DMS79 (cell line): ENCODE measurements around the gene PLA2G12B.
"Not testable (repeated sequence)": the region's sequence is repeated elsewhere in the genome, so short reads cannot be mapped to it uniquely, and the experiment has no call there.

Experiments used
- DNase-seq: peaks from one replicate; lab custom pipeline; 2025; lab: John Stamatoyannopoulos, UW

PLA2G12B gene, protein sequence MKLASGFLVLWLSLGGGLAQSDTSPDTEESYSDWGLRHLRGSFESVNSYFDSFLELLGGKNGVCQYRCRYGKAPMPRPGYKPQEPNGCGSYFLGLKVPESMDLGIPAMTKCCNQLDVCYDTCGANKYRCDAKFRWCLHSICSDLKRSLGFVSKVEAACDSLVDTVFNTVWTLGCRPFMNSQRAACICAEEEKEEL

DNA sequence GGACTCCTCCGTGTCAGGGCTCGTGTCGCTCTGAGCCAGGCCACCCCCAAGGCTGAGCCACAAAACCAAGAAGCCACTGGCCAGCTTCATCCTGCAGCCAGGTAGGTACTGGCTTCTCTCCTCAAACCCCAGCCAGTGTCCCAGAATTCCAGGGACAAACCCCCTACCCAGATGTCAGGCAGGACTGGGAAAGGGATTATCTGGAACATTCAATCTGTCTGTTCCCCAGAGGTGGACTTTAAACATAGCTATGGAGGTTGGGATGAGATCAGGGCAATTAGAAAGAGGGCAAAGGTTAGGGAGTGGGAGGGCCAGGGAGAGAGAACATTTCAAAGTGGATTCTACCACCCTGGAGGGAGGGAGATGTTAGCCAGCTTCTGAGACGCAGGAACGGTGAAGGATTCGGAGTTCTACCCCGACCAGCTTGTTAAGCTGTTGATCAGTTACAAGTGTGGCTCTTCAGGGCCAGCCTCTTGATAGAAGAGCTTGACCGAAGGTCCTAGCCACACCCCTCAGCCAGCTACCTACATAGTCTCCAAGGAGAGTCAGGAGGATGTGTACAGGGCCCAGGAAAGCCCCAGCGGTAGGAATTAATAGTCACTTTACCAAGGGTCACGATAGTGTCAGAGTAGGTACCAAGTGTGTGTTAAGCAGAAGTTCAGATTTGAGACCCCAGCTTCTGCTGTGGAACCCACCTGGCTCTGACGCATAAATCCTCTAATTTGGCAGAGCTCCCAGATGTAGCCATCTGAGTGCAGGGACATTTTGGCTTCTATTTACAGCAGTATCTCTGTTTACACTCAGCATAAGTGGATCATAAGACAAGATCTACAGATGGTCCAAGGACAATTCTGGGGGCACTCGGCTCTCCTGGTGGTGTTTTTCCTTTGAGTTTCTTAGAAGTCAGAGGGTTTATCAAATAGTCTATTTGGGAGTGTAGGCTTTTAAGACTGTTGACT is at the start of gene PLA2G12B:
Gene PLA2G12B, minus strand, starts transcription at position 211 of the 959 bp plus-strand sequence. Its CDS starts 121 bp downstream, at position 90.
- DNase-seq, result peak; percentile 86

DNA sequence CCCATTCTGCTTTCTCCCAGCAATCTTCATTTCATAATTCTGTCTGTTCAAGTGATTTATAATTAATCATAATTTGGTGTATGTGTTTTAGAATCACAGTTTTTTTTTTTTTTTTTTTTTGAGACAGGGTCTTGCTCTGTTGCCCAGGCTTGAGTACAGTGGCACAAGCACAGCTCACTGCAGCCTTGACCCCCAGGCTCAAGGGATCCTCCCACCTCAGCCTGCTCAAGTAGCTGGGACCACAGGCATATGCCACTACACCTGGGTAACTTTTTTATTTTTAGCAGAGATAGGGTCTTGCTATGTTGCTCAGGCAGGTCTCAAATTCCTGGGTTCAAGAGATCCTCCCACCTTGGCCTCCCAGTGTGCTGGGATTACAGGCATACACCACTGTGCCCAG is 49.2 kb upstream of the PLA2G12B start:
- DNase-seq, result no peak

DNA sequence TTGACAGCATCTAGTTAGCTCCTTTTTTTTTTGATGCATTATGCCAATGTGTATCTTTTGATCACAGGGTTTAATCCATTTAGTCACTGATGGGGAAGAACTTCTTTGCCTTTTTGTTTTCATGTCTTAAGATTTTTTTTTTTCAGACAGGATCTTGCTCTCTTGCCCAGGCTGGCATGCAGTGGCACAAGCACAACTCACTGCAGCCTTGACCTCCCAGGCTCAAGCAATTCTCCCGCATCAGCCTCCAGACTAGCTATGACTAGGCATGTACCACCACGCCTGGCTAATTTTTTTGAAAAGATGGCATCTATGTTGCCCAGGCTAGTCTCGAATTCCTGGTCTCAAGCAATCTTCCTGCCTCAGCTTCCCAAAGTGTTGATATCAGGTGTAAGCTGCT is 46.4 kb upstream of the PLA2G12B start:
- DNase-seq, result no peak

DNA sequence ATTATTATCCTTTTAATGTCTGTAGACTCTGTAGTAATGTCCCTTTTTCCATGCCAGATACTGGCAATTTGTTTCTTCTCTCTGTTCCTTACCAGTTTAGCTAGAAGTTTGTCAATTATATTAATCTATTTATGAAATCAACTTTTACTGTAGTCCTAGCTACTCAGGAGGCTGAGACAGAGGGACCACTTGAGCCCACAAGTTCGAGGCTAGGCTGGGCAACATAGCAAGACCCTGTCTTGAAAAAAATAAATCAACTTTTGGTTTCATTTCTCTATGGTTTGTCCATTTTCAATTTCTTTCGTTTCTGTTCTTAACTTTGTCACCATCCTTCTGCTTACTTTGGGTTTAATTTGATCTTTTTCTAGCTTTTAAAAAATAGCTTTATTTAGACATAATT is 42.5 kb upstream of the PLA2G12B start:
- no peak for DNase-seq

DNA sequence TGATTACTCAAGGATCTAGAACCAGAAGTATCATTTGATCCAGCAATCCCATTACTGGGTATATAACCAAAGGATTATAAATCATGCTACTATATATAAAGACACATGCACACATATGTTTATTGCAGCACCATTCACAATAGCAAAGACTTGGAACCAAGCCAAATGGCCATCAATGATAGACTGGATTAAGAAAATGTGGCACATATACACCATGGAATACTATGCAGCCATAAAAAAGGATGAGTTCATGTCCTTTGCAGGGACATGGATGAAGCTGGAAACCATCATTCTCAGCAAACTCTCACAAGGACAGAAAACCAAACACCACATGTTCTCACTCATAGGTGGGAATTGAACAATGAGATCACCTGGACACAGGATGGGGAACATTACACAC is 40.9 kb upstream of the PLA2G12B start:
- DNase-seq, result not testable (repeated sequence)

DNA sequence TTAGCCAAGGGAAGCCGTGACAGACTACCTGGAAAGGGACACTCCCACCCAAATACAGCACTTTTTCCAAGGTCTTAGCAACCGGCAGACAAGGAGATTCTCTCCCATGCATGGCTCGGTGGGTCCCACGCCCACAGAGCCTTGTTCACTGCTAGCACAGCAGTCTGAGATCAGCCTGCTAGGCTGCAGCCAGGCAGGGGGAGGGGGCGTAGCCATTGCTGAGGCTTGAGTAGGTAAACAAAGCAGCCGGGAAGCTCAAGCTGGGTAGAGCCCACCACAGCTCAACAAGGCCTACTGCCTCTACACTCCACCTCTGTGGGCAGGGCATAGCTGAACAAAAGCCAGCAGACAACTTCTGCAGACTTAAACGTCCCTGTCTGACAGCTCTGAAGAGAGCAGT is 35.2 kb upstream of the PLA2G12B start:
- not testable (repeated sequence) for DNase-seq

DNA sequence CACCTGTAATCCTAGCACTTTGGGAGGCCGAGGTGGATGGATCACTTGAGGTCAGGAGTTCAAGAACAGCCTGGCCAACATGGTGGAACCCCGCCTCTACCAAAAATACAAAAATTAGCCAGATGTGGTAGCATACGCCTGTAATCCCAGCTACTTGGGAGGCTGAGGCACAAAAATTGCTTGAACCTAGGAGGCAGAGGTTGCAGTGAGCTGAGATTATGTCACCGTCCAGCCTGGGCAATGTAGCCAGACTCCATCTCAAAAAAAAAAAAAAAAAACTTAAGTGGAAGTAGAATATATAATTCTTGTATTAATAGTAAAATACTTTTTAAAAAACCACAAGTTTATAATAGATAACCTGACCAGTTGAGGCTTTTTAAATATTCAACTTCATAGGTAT is 30.0 kb upstream of the PLA2G12B start:
- not testable (repeated sequence) for DNase-seq

DNA sequence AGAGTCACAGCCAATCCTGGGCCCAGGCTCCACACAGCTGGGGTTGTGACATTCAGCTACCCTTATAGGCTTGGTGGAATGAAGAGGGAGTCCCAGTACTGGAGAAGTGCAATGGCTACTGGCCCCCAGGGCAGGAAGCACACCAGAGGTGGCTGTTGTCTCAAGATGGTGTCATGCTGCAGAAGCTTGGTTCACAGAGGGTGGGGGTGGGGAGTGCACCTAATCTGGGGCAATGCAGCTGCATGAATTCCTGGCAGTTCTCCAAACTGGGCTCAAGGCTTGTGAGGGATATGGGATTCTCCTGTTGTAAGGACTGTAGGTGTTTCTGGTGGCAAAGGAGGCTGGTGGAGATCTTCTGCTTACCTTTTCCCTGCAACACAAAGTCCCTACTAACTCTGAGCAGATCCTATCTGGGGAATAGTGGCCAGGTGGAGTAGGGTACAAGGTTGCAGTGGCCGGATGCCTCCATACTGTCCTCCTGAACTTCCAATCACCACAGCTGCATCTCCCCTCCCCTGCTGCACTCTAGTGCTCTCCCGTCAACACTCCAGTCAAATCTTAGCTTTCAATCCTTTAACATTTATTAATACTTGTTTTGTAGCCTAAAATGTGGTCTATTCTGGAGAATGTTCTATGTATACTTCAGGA is 27.4 kb upstream of the PLA2G12B start:
- no peak for DNase-seq

DNA sequence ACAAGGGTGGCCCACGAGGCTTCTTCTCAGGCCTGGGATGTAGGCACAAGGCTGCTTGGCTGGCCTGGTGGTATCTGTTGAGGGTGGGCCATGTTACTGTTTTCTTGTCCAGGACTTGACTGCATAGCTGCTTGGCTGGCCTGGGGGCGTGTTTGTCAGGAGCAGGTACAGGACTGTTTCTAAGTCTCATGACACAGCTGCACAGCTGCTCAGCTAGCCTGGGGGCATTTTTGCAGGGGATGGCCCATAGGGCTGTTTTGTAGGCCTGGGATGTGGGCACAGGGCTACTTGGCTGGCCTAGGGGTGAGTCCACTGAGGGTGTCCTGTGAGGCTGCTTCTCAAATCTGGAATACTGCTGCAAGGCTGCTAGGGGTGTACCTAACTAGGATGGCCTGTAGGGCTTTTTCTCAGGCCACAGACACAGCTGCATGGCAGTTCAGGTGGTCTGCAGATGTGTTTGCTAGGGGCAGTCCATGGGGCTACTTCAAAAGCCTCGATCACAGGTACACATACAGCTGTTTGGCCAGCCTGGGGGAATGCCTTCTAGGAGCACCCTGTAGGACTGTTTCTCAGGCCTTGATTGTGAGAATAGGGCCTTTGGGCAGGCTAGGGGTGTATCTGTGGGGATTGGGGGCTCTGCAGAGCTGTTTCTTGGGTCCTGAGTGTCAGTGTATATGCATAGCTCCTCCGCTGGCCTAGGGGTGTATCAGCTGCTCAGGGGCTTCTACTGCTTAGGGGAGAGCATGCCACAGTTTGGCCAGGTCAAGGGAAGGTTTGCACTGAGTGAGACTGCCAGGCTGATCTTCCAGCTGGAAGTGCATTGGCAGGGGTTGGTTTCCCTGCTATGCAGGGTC is 26.6 kb upstream of the PLA2G12B start:
- DNase-seq, result no peak

DNA sequence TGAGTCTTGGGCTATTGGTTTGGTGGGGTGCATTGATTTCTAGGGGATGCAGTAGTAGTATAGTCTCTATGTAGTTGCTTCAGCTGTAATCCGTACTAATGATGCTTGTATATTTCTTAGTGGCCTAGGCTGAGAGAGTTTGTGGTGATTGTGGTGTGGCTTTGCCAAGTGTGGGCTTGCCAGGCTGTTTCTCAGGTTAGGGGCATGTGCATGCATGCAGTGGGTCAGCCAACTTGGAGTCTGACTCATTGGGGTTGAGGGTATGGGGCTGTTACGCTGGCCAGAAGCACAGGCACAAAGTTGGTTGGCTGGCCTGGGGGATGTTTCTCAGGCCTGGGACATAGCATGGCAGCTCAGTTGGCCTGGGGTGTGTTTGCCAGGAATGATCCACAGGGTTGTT is 25.7 kb upstream of the PLA2G12B start:
- no peak for DNase-seq

DNA sequence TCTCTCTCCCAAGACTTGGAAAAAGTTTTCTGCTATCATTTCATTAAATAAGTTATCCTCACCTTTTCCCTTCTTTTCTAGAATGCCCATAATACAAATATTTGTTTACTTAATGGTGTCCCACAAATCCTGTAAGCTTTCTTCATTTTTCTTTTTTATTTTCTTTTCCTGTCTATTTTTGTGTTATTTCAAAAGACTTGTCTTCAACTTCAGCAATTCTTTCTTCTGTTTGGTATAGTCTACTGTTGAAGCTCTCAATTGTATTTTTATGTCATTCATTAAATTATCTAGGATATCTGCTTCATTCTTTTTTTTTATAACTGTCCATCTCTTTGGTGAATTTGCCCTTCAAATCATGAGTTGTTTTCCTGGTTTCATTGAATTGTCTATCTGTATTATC is 25.1 kb upstream of the PLA2G12B start:
- DNase-seq, result no peak

DNA sequence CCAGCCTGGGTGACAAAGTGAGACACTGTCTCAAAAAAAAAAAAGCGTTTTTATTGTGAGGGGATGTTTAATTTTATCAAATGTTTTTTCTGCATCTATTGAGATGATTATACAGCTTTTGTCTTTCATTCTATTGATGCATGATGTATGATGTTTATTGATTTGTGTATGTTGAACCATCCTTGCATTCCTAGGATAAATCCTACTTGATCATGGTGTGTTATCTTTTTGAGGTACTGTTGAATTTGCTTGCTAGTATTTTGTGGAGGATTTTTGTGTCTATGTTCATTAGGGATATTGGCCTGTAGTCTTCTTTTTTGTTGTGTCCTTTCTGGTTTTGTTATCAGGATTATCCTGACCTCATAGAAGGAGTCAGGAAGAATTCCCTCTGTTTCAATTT is 22.3 kb upstream of the PLA2G12B start:
- no peak for DNase-seq

DNA sequence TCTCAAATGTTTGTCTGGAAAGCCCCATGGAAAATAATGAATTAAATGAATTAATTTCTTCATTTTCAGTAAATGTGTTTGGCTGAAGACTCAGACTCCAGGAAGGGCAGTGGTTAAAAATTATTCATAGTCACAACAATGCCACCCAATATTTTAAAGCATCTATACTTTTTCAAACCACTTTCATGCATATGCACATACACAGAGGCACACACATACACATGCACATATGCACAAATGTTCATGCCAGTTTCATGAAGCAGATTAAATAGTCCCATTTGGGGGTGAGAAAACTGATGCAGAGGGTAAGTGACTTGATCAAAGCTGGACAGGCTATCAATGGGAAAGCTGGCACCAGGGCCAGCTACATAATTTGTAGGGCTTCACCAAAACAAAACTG is 1.4 kb upstream of the PLA2G12B start:
- no peak for DNase-seq

DNA sequence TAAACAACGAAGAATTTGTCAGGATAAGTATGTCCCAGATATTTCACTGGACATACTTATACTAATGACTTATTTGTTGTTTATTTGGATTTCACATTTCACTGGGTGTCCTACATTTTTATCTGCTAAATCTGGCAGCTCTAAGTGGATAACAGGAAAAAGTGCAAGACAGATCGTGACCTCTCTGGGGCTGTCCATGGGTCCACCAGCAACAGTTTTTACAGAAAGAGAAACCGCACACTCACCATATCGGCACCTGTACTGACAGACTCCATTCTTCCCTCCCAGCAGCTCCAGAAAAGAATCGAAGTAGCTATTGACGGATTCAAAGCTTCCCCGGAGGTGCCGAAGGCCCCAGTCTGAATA is 393 bp downstream of the PLA2G12B start:
- DNase-seq, result no peak

DNA sequence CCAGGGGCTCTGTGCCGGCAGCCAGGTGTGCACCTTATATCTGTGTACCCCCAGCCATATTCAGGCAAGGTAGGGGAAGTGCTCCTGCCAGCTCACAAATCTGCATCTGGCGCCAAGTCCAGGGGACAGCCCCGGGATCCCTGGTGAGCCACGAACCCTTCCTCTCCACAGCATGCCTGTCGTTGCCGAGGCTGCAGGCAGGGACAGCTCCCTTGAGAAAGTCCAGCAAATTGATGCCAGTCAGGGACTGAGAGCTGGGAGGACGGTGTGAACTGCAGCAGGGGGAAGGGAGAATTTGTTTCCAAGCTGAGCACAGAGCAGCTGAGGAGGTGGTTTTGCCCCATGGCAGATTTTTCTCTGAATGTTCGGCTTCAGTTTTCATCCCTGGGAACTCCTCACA is 919 bp downstream of the PLA2G12B start:
- DNase-seq, result no peak

DNA sequence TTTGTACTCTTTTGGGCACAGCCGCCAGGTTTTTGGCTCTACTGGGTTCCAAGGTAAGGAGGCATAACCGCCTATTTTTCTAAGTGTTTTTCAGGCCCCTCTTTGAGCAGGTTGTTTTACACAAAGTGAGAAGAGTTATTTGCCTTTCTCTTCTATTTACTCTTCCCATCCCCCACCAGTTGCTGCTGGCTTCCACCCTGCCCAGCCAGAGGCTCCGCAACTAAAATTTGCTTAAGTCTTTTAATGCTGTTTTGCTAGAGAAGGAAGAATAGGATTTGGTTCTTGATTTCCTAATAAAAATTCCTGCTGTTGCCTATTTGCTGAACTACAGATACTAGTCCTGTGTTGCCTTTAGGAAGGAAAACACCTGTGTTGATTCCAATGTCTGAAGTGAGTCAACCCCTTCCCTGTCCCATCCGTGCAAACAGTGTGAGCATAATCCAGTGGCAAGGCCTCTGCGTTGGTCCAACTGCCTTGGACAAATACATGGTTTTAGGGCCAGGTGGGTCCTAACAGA is 1.9 kb downstream of the PLA2G12B start:
- DNase-seq, result no peak

DNA sequence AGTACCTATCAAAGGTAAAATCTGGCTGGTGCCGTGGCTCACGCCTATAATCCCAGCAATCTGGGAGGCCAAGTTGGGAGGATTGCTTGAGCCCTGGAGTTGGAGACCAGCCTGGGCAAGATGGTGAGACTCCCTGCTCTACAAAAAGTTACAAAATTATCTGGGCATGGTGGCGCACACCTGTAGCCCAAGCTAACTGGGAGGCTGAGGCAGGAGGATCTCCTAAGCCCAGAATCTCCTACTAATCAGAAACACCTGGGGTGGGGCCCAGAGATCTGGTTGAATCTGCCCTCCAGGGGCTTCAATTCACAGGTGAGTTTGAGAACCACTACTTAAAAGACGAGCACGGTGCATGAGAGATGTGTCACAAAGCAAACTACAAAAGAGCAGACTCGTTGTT is 2.4 kb downstream of the PLA2G12B start:
- no peak for DNase-seq

DNA sequence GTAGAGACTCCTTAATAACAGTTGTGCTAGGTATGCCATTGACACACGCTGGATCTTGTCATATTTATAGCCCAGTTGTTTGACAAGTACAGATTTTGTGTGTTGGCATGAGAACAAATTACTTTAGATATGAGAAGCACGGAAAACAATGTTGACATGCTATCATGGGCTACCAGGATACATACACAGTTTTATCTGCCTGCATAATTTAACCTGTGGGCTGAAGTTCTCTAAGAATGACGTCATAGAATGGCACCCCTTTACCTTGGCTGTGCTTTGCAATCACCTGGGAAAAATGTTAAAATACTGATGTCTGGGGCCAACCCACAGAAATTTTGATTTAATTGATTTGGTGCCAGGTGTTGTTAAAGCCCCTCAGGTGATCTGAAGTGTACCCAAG is 2.8 kb downstream of the PLA2G12B start:
- DNase-seq, result no peak

DNA sequence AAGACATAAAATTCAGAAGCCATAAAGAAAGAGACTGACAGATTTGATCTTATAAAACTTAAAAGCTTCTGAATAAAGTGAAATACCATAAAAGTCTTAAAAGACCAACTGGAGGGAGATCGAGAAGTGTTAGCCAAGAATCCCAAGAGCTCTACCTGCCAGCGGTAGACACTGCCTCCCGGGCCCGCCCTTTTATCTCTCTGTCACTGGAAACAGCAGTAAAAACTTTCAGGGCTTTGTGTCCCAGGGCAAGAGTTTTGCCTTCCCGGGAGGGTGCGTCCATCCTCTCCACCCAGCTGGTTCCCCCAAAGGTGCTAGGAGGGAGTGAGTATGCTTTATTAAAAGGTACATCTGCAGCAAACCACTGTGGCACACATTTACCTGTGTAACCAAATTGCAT is 5.8 kb downstream of the PLA2G12B start:
- DNase-seq, result no peak

DNA sequence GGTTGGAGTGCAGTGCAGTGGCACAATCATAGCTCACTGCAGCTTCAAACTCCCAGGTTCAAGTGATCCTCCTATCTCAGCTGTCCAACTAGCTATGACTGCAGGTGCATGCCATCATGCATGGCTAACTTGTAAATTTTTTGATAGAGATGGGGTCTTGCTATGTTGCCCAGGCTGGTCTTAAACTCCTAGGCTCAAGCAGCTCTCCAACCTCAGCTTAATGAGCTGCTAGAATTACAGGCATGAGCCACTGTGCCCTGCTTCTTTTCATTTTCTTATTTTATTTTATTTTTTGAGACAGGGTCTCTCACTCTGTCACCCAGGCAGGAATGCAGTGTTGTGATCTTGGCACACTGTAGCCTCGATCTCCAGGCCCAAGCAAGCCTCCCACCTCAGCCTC is 7.6 kb downstream of the PLA2G12B start:
- DNase-seq, result no peak

DNA sequence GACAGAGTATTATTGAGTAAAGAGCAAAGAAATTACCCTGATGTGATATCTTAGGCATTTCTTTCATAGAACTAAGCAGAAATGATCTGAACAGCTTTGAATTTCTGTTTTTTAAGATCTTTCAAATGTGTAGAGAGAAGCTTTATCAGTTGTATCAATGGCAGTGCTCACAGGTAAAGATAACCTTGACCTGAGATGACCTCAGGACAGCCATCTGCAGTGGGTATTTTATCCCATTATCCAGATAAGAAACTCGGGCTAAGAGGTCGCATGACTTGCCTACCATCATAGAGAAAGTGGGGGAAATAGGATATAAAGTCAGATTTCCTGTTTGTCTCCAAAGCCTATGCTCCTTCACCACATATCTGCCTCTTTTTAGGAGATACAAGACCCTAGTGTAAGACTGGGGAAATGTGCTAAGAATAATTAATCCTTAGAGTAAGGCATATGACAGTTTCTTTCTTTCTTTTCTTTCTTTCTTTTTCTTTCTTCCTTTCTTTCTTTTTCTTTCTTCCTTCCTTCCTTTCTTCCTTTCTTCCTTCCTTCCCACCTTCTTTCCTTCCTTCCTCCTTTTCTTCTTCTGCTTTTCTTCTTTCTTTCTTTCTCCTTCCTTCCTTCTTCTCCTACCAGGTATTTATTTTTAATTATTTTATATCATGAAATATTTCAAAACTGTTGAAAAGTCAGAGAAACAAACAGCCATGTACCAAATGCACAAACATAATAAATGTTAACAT is 10.9 kb downstream of the PLA2G12B start:
- DNase-seq, result no peak
